Endothelial cell of umbilical vein (primary cell): ENCODE measurements around the gene KCTD2. TPM values are rescaled to one million over a fixed set of nuclear protein-coding genes. Genes with fewer than 3 reads are reported as not detected.

Experiments
- BruUV-seq: library from RNA; stranded (reverse); fragments of 400-500 nt; replicated peaks from 2 replicates; lab custom pipeline; 2021; lab: Mats Ljungman, UMichigan
- CTCF ChIA-PET: fragments of 300-600, 350-600 bp; sonication (Branson Sonifier 250); formaldehyde crosslinking; loops from one replicate; lab custom pipeline; 2021; ENCODE audit warnings: antibody characterized with exemption, inconsistent platforms; lab: Charles Lee
- POLR2A ChIA-PET: fragments of 300-600, 350-600 bp; sonication (Branson Sonifier 250); formaldehyde crosslinking; loops from one replicate; lab custom pipeline; 2021; ENCODE audit warnings: antibody characterized with exemption, inconsistent platforms; lab: Charles Lee
- DNase-seq: peaks from one replicate; pipeline ENCODE4 v3.0.0-alpha.2; 2011; ENCODE audit warnings: low read depth, low spot score
- FAIRE-seq: peaks from 2 replicates; lab custom pipeline; 2011; peaks lifted over from hg19 to GRCh38; lab: Jason Lieb, UNC
- H2AFZ ChIP-seq: 2 replicates; pipeline ENCODE4 v1.6.0; 2012; ENCODE audit warnings: low read depth, low read length, control low read depth, inconsistent platforms
- H3K27ac ChIP-seq: 2 replicates; pipeline ENCODE4 v1.5.1; 2011; ENCODE audit warnings: low read depth, mild to moderate bottlenecking, control low read depth, low read length, moderate library complexity; ENCODE audit not compliant: insufficient read depth
- H3K27me3 ChIP-seq, 2 experiments: 2 replicates each; pipeline versions ENCODE4 v1.6.0 to v1.6.1; 2011; ENCODE audit warnings: low read length in 2 of 2, mixed read lengths in 1 of 2; ENCODE audit not compliant: control insufficient read depth in 2 of 2, insufficient read depth in 2 of 2
- H3K36me3 ChIP-seq, 2 experiments: 2 replicates in 1 of 2; 3 replicates in 1 of 2; pipeline ENCODE4 v1.5.1; 2011; ENCODE audit warnings: low read length in 2 of 2, mild to moderate bottlenecking in 1 of 2, moderate library complexity in 1 of 2; ENCODE audit not compliant: control insufficient read depth in 2 of 2, insufficient read depth in 2 of 2; ENCODE audit errors: extremely low read depth in 1 of 2
- H3K4me1 ChIP-seq: 3 replicates; pipeline ENCODE4 v1.5.1; 2011; ENCODE audit warnings: mild to moderate bottlenecking, low read length; ENCODE audit not compliant: control insufficient read depth, insufficient read depth; ENCODE audit errors: extremely low read depth
- H3K4me2 ChIP-seq: 2 replicates; pipeline ENCODE4 v1.6.1; 2011; ENCODE audit warnings: low read length, control low read depth, mixed read lengths; ENCODE audit not compliant: insufficient read depth
- H3K4me3 ChIP-seq, 3 experiments: fragments of 200-600 bp in 1 of 3; sonication (generic), shearing (Covaris generic) in 1 of 3; replicated peaks in 1 of 3; 2 replicates each; pipeline ENCODE4 v1.5.1; 2011 to 2016; ENCODE audit warnings: control low read depth in 3 of 3, low read length in 3 of 3, mild to moderate bottlenecking in 2 of 3, inconsistent platforms in 1 of 3, low read depth in 1 of 3, moderate library complexity in 1 of 3; ENCODE audit not compliant: insufficient read depth in 1 of 3
- H3K79me2 ChIP-seq: 2 replicates; pipeline ENCODE4 v1.6.0; 2012; ENCODE audit warnings: low read length, inconsistent platforms; ENCODE audit not compliant: control insufficient read depth, insufficient read depth
- H3K9ac ChIP-seq: replicated peaks from 2 replicates; pipeline ENCODE3; 2011; ENCODE audit warnings: low read length, control low read depth; ENCODE audit not compliant: insufficient read depth; ENCODE audit errors: extremely low read depth
- H3K9me1 ChIP-seq: replicated peaks from 3 replicates; pipeline ENCODE4 v1.6.0; 2011; ENCODE audit warnings: mild to moderate bottlenecking, low read length; ENCODE audit not compliant: control insufficient read depth, insufficient read depth; ENCODE audit errors: extremely low read depth
- H3K9me3 ChIP-seq: replicated peaks from 2 replicates; pipeline ENCODE4 v1.5.1; 2012; ENCODE audit warnings: low read length, inconsistent platforms; ENCODE audit not compliant: control insufficient read depth, insufficient read depth
- H4K20me1 ChIP-seq: replicated peaks from 2 replicates; pipeline ENCODE3; 2011; ENCODE audit warnings: mild to moderate bottlenecking, low read length; ENCODE audit not compliant: control insufficient read depth, insufficient read depth; ENCODE audit errors: extremely low read depth
- EZH2 ChIP-seq: IDR thresholded peaks from 2 replicates; pipeline ENCODE4 v1.6.1; 2012; ENCODE audit warnings: borderline replicate concordance, low read depth, mild to moderate bottlenecking, moderate library complexity, low read length, inconsistent platforms; ENCODE audit not compliant: severe bottlenecking
- FOS ChIP-seq: IDR thresholded peaks from 2 replicates; pipeline ENCODE4 v1.6.1; 2011; ENCODE audit warnings: mild to moderate bottlenecking, low read length, moderate library complexity, borderline replicate concordance; ENCODE audit not compliant: insufficient read depth
- JUN ChIP-seq: IDR thresholded peaks from 2 replicates; pipeline ENCODE4 v1.6.1; 2011; ENCODE audit warnings: borderline replicate concordance, low read depth; ENCODE audit not compliant: insufficient read length, insufficient read depth
- MYC ChIP-seq: IDR thresholded peaks from one replicate; pipeline ENCODE4 v1.6.1; 2011; ENCODE audit warnings: mild to moderate bottlenecking, low read depth, low read length
- POLR2AphosphoS5 ChIP-seq: IDR thresholded peaks from 2 replicates; pipeline ENCODE4 v1.6.1; 2012; ENCODE audit warnings: low read depth, mild to moderate bottlenecking, control low read depth, low read length, moderate library complexity; ENCODE audit not compliant: insufficient read depth
- dilution Hi-C: fragments of 300-500 bp; cut with MboI; formaldehyde crosslinking; loops from one replicate; pipeline ENCODE4 v1.15.0; 2019; ENCODE audit warnings: low sequenced_read_pairs; ENCODE audit not compliant: extremely low pct_ligation_motif_present
- intact Hi-C: fragments of 100-400 bp; cut with micrococcal nuclease; formaldehyde crosslinking; loops from one replicate; pipeline ENCODE4 v1.10.0; 2022
- polyA plus RNA-seq, 4 experiments: library from polyadenylated mRNA; depleted of rRNA in 3 of 4; stranded (reverse) in 3 of 4; unstranded in 1 of 4; fragments of >200 nt; gene quantifications; 2 replicates each; pipeline versions ENCODE4 v1.2.1 to v1.2.3, GENCODE V29; 2011 to 2012; ENCODE audit warnings: missing spikeins in 1 of 4
- total RNA-seq: library from RNA; stranded (reverse); gene quantifications from 2 replicates; pipeline ENCODE4 v1.2.3, GENCODE V29; 2021

The KCTD2 gene
- total and polyA plus RNA-seq, 2 donors (not counting 3 experiments of a cell fraction or from before 2014, with no cell fraction given), result 23.2 to 24.8 TPM

DNA sequence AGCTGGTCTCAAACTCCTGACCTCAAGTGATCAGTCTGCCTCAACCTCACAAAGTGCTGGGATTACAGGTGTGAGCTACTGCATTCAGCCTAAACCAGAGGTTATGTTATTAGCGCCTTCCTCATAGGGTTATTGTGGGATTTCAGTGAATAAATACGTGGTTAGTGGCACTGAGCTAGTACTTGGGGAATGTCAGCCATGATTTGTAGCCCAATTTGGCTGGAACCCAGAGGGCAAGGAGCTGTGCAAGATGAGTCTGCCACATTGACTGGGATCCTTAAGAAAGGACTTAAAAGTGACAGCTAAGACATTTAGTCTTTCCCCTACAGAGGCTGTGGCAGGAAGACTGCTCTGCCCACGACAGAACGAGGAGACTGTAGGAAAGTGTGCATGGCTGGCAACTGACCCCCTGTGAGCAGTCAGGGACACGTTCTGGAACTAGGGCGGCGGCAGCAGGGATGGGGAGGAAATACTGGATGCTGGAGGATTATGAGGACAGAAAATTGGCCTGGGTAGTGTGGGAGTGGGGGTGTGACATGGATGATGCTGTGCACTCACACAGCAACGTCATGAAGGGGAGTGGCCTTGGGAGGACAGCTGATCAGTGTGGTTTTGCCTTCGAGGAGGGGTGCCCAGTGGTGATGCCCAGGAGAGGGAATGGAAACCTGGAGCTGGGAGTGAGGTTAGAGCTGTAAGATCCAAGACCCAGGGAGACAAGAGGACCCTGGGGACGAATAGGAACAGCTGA lies 14.9 kb upstream of the KCTD2 start:
- dilution Hi-C loops, result no loop called here
- Histone ChIP-seq H3K4me1 (peaks cover 20% of the 10 kb centered on the region), H3K9me1 (no peaks in the 10 kb centered on the region), H3K4me2 (peak overlapping the region; percentile 2), H3K36me3 (no peaks in the 10 kb centered on the region), H2AFZ (peak overlapping the region; percentile 71), H3K9me3 (no peaks in the 10 kb centered on the region), H3K27me3 (peaks cover 0 to 2% of the 10 kb centered on the region in 2 experiments), H3K79me2 (no peaks in the 10 kb centered on the region), H3K4me3 (peak overlapping the region in 1 of 3 experiments; percentile 6), H3K9ac (no peak overlapping the region), H3K27ac (no peak overlapping the region), H4K20me1 (no peaks in the 10 kb centered on the region)
- DNase-seq (peak; percentile 43), FAIRE-seq (peak; percentile 70)
- intact Hi-C loops, result loop anchor here (2.0 kb wide), 1 partner anchor 49 kb away; no protein-coding TSS in a partner anchor
- CTCF ChIA-PET, result interaction anchor here (1.0 to 2.1 kb wide), 8 partner anchors 20 to 169 kb away, joined by 3 to 21 read pairs (median 4); partner anchors contain the start of genes HID1 and MRPL58
- no TSS peak for BruUV-seq
- POLR2A ChIA-PET, result interaction anchor here (0.8 kb wide), 1 partner anchor 78 kb away, joined by 7 read pairs; no protein-coding TSS in a partner anchor
- TF ChIP-seq JUN, result no peak
- TF ChIP-seq FOS, result no peak
- TF ChIP-seq EZH2, result no peak
- no peak for TF ChIP-seq MYC
- TF ChIP-seq POLR2AphosphoS5, result no peak
